Esophagus squamous epithelium (tissue), 5 donors: Measurements from ENCODE around the gene NUTM2F. TPM values are rescaled to one million over a fixed set of nuclear protein-coding genes. Genes with fewer than 3 reads are reported as not detected.
"Not testable (repeated sequence)": the region's sequence is repeated elsewhere in the genome, so short reads cannot be mapped to it uniquely, and the experiment has no call there.

Source experiments
- DNase-seq: peaks from one replicate; lab custom pipeline; 2025; lab: John Stamatoyannopoulos, UW
- H3K27ac ChIP-seq, 4 donors: fragments of 200-600 bp; sonication (generic); one replicate each; pipeline ENCODE4 v1.5.1; 2016 to 2019; ENCODE audit warnings: mild to moderate bottlenecking in 1 of 4
- H3K27me3 ChIP-seq, 4 donors: fragments of 200-600 bp; sonication (generic); 1 replicate in 3 of 4; 2 replicates in 1 of 4; pipeline versions ENCODE4 v1.5.1 to v1.6.0; 2017 to 2021; ENCODE audit warnings: antibody characterized with exemption in 1 of 4
- H3K36me3 ChIP-seq, 3 donors: fragments of 200-600 bp; sonication (generic); one replicate each; pipeline ENCODE4 v1.5.1; 2016 to 2019
- H3K4me1 ChIP-seq, 3 donors: fragments of 200-600 bp; sonication (generic); one replicate each; pipeline ENCODE4 v1.5.1; 2017 to 2019
- H3K4me3 ChIP-seq, 4 donors: fragments of 200-600 bp; sonication (generic); 1 replicate in 3 of 4; 2 replicates in 1 of 4; pipeline ENCODE4 v1.5.1; 2016 to 2019; ENCODE audit warnings: mild to moderate bottlenecking in 2 of 4, moderate library complexity in 1 of 4
- H3K9me3 ChIP-seq, 3 donors: fragments of 200-600 bp; sonication (generic); one replicate each; pipeline ENCODE4 v1.5.1; 2016 to 2019
- POLR2A ChIP-seq, 4 donors: fragments of 450-650 bp; IDR thresholded peaks; one replicate each; pipeline ENCODE4 v1.6.1; 2017; ENCODE audit warnings: antibody characterized with exemption in 4 of 4, mild to moderate bottlenecking in 4 of 4, moderate library complexity in 3 of 4
- WGBS, 2 donors: methylation state at CpG; one replicate each; pipeline ENCODE4 v1.1.5; 2018; 5-methylcytosine and 5-hydroxymethylcytosine counted together
- intact Hi-C: fragments of 100-400 bp; cut with DNase I; formaldehyde crosslinking; loops from one replicate; pipeline ENCODE4 v1.15.0; 2022
- total RNA-seq, 4 donors: library from RNA; depleted of rRNA; stranded (reverse); fragments of >200 nt; gene quantifications; one replicate each; pipeline ENCODE4 v1.1.0, GENCODE V29; 2016
- donor health status: DM: yes; HTN: yes; CAD: no.

The NUTM2F gene
- not detected for total RNA-seq

- H3K36me3 ChIP-seq, H3K27ac ChIP-seq, DNase-seq, H3K4me1 ChIP-seq, intact Hi-C loops, H3K4me3 ChIP-seq, H3K9me3 ChIP-seq, H3K27me3 ChIP-seq: not testable (repeated sequence)
- WGBS, 2 donors = no CpG with 5 or more reads among the region's 5 CpGs
Observed at GRCh38 chr9:94328544-94328943, at the start of gene NUTM2F. TSS of gene NUTM2F (minus strand) at chr9:94328644. CDS start at chr9:94328623, 21 bp downstream.

DNA sequence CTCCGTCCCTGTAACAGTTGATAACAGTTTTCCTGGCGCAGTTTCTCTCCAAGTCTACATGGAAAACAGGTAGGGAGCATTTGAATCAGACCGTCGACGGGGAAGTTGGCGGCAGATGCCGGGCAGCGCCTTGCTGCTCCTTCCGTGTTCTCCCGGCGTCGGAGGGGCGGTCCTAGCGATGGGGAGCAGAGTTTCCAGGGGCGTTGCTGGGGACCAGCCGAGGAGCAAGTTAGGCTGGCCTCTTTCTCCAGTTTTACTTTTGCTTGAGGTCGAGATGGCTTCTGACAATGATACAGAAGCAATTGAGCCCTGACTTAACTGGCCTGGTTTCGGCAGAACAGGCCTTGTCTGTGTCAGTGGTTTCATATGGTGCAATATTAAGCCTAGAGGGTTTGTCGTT is 46.8 kb upstream of the NUTM2F start:
- H3K27me3 ChIP-seq, H3K9me3 ChIP-seq, intact Hi-C loops, H3K36me3 ChIP-seq, DNase-seq, H3K4me1 ChIP-seq: not testable (repeated sequence)
- Histone ChIP-seq H3K4me3 (peak overlapping the region; percentile 48 to 76 (median 56)), H3K27ac (peak overlapping the region; percentile 79 to 91 (median 88))
- WGBS, 2 donors = 0% methylated on average over 2 of the region's 19 CpGs

DNA sequence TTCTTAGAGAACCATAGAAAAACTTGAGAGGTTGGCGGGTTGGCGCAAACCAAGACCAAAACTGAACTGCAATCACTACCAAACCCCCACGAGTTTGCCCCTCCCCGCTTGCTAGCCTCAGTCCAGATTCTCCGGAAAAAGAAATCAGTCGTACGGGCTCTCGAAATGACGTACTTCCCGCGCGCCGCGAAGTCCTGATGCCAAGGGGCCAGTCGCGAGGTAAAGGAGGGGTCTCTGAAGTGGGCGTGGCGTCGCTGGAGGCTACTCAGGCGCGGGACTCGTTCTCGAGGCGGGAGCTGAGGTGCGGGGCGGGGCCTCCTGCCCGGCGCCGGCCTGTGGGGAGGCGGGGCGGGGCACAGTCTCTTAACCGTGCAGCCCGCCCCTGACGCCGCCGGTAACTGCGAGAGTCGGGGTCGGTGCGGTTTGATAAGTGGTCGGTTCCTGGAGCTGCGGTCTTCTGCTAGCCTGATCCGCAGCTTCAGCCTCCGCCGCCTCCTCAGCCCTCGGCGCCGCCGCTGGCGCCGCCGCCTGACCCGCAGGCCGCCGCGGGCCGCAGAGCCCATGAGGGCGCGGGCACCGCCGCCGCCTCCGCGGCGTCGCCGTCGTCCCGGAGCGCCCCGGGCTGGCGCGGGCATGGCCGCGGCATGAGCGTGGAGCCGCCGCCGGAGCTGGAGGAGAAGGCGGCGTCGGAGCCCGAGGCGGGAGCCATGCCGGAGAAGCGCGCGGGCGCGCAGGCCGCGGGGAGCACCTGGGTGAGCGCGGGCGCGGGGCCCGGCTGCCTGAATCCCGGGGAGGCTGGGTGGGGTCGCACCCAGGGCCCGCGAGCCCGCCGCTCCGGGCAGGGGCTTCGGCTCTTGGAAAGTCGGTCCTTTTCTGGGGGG is 46.0 kb upstream of the NUTM2F start:
- H3K27me3 ChIP-seq, intact Hi-C loops, H3K36me3 ChIP-seq, H3K9me3 ChIP-seq, H3K4me1 ChIP-seq: not testable (repeated sequence)
- WGBS, 2 donors = 0% methylated on average over 4 of the region's 106 CpGs
- DNase-seq = peak; percentile 48
- peak in 2 of 4 donors; percentile 51 to 75 for TF ChIP-seq POLR2A (IDR thresholded peaks at IDR 0.05)
- Histone ChIP-seq H3K4me3 (peak overlapping the region; percentile 48 to 76 (median 56)), H3K27ac (peak overlapping the region; percentile 79 to 91 (median 88))

DNA sequence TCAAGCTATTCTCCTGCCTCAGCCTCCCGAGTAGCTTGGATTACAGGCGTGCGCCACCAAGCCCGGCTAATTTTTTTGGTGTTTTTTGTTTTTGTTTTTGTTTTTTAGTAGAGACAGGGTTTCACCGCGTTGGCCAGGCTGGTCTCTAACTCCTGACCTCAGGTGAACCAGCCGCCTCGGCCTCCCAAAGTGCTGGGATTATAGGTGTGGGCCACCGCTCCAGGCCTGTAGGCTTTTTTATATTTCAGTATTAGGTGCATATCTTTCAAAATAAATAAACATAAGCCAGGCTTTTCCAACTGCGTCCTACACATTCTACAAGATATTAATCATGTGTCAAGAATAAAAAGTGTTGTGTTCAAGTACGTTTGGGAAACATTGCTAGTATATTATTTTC is 45.3 kb upstream of the NUTM2F start:
- 16 to 36% methylated on average over 5 to 7 of the region's 11 CpGs for WGBS, 2 donors
- intact Hi-C loops = not testable (repeated sequence)
- H3K27ac ChIP-seq = peak overlapping the region; percentile 79 to 91 (median 88)

DNA sequence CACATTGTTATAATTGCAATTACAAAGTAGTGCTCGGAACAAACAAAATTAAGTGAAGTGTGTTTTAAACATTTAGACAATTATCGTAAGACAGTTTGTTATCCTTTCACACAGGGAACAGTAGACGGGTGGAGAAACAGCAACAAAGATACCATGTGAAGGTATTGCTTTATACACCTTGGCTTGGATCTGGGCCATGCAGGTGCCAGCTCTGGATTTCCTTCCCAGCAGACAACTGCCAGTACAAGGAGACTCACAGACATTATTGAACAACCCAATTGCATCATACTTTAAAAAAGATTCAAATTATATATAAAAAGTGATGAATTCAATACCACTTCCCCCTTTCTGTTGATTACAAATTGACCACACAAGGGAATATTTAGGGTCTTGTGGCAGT is 41.8 kb upstream of the NUTM2F start:
- H3K4me3 ChIP-seq, DNase-seq, H3K4me1 ChIP-seq, intact Hi-C loops, H3K27ac ChIP-seq, H3K36me3 ChIP-seq, H3K27me3 ChIP-seq, H3K9me3 ChIP-seq: not testable (repeated sequence)
- WGBS, 2 donors = 68 to 84% methylated on average over 3 of the region's 3 CpGs

More for the DNA sequence above, 45.3 kb upstream of the NUTM2F start:
- H3K4me3 ChIP-seq = peak overlapping the region in 3 of 4 donors; percentile 51 to 76 (median 61)
- H3K36me3 ChIP-seq, DNase-seq, H3K27me3 ChIP-seq, H3K9me3 ChIP-seq, H3K4me1 ChIP-seq: not testable (repeated sequence)

GRCh38 chr9:94364093-94364614 is 35.7 kb upstream of the NUTM2F start:
- no CpG with 5 or more reads among the region's 2 CpGs for WGBS, 2 donors
- H3K4me3 ChIP-seq, intact Hi-C loops, H3K36me3 ChIP-seq, H3K27ac ChIP-seq, H3K4me1 ChIP-seq, H3K9me3 ChIP-seq, DNase-seq, H3K27me3 ChIP-seq: not testable (repeated sequence)

DNA sequence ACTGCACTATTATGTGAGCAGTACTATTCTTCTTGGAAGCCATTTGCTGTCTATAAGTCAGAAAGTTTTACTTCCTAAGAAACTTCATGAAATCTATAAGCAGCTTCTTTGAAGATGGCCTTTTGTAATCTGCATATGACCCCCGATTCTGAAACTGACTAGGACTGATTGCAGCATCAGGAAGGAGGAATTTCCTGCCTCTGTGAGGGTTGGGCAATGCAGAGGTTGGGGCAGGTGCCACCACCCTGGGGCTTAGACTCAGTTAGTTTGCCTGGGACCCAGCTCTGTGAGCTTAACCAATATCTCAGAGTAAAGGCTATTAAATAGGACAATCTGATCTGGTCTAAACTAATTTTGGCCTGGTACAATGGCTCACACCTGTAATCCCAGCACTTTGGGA is 28.7 kb upstream of the NUTM2F start:
- intact Hi-C loops, H3K36me3 ChIP-seq, H3K27ac ChIP-seq, H3K4me1 ChIP-seq, DNase-seq, H3K27me3 ChIP-seq, H3K9me3 ChIP-seq, H3K4me3 ChIP-seq: not testable (repeated sequence)
- whole genome bisulfite sequencing, 2 donors = no CpG with 5 or more reads among the region's 1 CpG

GRCh38 chr9:94351901-94352723 is 23.7 kb upstream of the NUTM2F start:
- intact Hi-C loops, H3K4me3 ChIP-seq: not testable (repeated sequence)

GRCh38 chr9:94348754-94349153 is 20.3 kb upstream of the NUTM2F start:
- H3K4me3 ChIP-seq, DNase-seq, intact Hi-C loops, H3K27me3 ChIP-seq, H3K9me3 ChIP-seq, H3K4me1 ChIP-seq, H3K27ac ChIP-seq, H3K36me3 ChIP-seq: not testable (repeated sequence)
- no CpG with 5 or more reads among the region's 3 CpGs for WGBS, 2 donors

More at GRCh38 chr9:94351901-94352723, 23.7 kb upstream of the NUTM2F start:
- WGBS, 2 donors = 50% methylated on average over 1 of the region's 4 CpGs; no CpG with 5 or more reads in 1 of the 2 donors
- not testable (repeated sequence) for H3K27me3 ChIP-seq, H3K4me1 ChIP-seq, H3K36me3 ChIP-seq, DNase-seq, H3K27ac ChIP-seq, H3K9me3 ChIP-seq

- H3K4me1 ChIP-seq, H3K36me3 ChIP-seq, H3K27ac ChIP-seq, DNase-seq, H3K9me3 ChIP-seq, H3K4me3 ChIP-seq, intact Hi-C loops, H3K27me3 ChIP-seq: not testable (repeated sequence)
- 87 to 95% methylated on average over 6 to 9 of the region's 16 CpGs for WGBS, 2 donors
Observed at GRCh38 chr9:94347451-94347850, 19.0 kb upstream of the NUTM2F start.

- H3K27ac ChIP-seq, intact Hi-C loops, H3K36me3 ChIP-seq, H3K27me3 ChIP-seq, H3K4me1 ChIP-seq, H3K9me3 ChIP-seq, H3K4me3 ChIP-seq, DNase-seq: not testable (repeated sequence)
- WGBS, 2 donors = 57 to 64% methylated on average over 2 of the region's 2 CpGs
Observed at GRCh38 chr9:94341703-94342102, 13.3 kb upstream of the NUTM2F start.

DNA sequence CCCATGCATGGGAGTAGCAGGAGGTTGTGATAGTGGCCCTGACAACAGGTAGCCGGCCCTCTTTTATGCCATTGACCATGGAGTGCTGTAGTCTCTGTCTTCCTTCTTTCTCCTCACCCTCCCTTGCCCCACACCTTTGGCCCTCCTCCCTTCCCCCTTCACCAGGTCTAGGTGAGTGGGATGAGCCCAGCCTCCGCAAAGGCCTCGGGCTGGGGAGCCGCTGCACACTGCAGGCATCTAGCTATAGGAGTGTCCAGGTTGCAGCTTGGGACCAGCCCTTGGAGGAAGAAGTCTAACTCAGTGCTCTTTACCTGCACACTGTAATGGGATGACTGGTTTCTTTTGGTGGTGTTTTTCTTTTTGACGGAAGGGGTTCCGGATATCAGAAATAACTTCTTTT is 12.3 kb upstream of the NUTM2F start:
- H3K36me3 ChIP-seq, H3K27ac ChIP-seq, DNase-seq, H3K9me3 ChIP-seq, H3K4me3 ChIP-seq, H3K27me3 ChIP-seq, intact Hi-C loops, H3K4me1 ChIP-seq: not testable (repeated sequence)
- 93 to 98% methylated on average over 2 to 4 of the region's 6 CpGs for WGBS, 2 donors
